ENCODE data around the gene MMP17.

MMP17 gene

GRCh38 chr12:131833896-131834641 lies 5.9 kb downstream of the MMP17 start:
- H3K4me3 ChIP-seq (ENCODE audit: low read length), result no peak overlapping the region
- no peak for DNase-seq (ENCODE audit: low read depth)
- TF ChIP-seq CTCF (conservative IDR thresholded peaks at IDR 0.05; ENCODE audit: low read length), result peak; percentile 48

- TF ChIP-seq CTCF (conservative IDR thresholded peaks at IDR 0.05; ENCODE audit: low read length), result no peak
- DNase-seq (ENCODE audit: low read depth), result no peak
- no peak overlapping the region for H3K4me3 ChIP-seq (ENCODE audit: low read length)
These were observed 6.8 kb downstream of the MMP17 start for GRCh38 chr12:131834798-131835615.

GRCh38 chr12:131835616-131836171 lies 7.5 kb downstream of the MMP17 start:
- no peak for TF ChIP-seq CTCF (conservative IDR thresholded peaks at IDR 0.05; ENCODE audit: low read length)
- no peak for DNase-seq (ENCODE audit: low read depth)
- H3K4me3 ChIP-seq (ENCODE audit: low read length), result no peak overlapping the region

- no peak overlapping the region for H3K4me3 ChIP-seq (ENCODE audit: low read length)
- DNase-seq (ENCODE audit: low read depth), result no peak
- TF ChIP-seq CTCF (conservative IDR thresholded peaks at IDR 0.05; ENCODE audit: low read length), result peak; percentile 50
These were observed 8.0 kb downstream of the MMP17 start for GRCh38 chr12:131836193-131836592.

GRCh38 chr12:131836714-131837397 lies 8.7 kb downstream of the MMP17 start:
- no peak overlapping the region for H3K4me3 ChIP-seq (ENCODE audit: low read length)
- no peak for DNase-seq (ENCODE audit: low read depth)
- no peak for TF ChIP-seq CTCF (conservative IDR thresholded peaks at IDR 0.05; ENCODE audit: low read length)

- TF ChIP-seq CTCF (conservative IDR thresholded peaks at IDR 0.05; ENCODE audit: low read length), result no peak
- H3K4me3 ChIP-seq (ENCODE audit: low read length), result no peak overlapping the region
- DNase-seq (ENCODE audit: low read depth), result no peak
These were observed 12.6 kb downstream of the MMP17 start for GRCh38 chr12:131840643-131841416.
